OCI-LY1 (cell line): ENCODE results near the gene ZBBX.

Experiments
- H2AFZ ChIP-seq: fragments of 200-600 bp; sonication (generic), shearing (Covaris generic); 2 replicates; pipeline ENCODE4 v1.6.0; 2014; ENCODE audit warnings: antibody characterized with exemption, mild to moderate bottlenecking, low read length
- H3F3A ChIP-seq: fragments of 200-600 bp; sonication (generic), shearing (Covaris generic); 2 replicates; pipeline ENCODE4 v1.6.0; 2014; ENCODE audit warnings: mild to moderate bottlenecking, antibody characterized with exemption, low read length, moderate library complexity; ENCODE audit not compliant: insufficient read depth
- H3K27ac ChIP-seq: fragments of 200-600 bp; sonication (generic); 2 replicates; pipeline ENCODE4 v1.5.1; 2014; ENCODE audit warnings: low read length, mixed run types, mild to moderate bottlenecking, low read depth; ENCODE audit not compliant: poor library complexity, severe bottlenecking
- H3K27me3 ChIP-seq: fragments of 200-600 bp; sonication (generic); 2 replicates; pipeline ENCODE4 v1.6.0; 2014; ENCODE audit warnings: antibody characterized with exemption, mild to moderate bottlenecking, low read length, moderate library complexity; ENCODE audit not compliant: insufficient read depth
- H3K36me3 ChIP-seq: fragments of 200-600 bp; sonication (generic); 2 replicates; pipeline ENCODE4 v1.6.1; 2014; ENCODE audit warnings: mild to moderate bottlenecking, antibody characterized with exemption, low read length, moderate library complexity, mixed read lengths; ENCODE audit not compliant: insufficient read depth
- H3K4me1 ChIP-seq: fragments of 200-600 bp; sonication (generic); 2 replicates; pipeline ENCODE4 v1.5.1; 2014; ENCODE audit warnings: mild to moderate bottlenecking, low read length, moderate library complexity; ENCODE audit not compliant: insufficient read depth, severe bottlenecking
- H3K4me2 ChIP-seq: fragments of 200-600 bp; sonication (generic), shearing (Covaris generic); 2 replicates; pipeline ENCODE4 v1.6.1; 2014; ENCODE audit warnings: low read length
- H3K4me3 ChIP-seq: fragments of 200-600 bp; sonication (generic); 2 replicates; pipeline ENCODE4 v1.5.1; 2014; ENCODE audit warnings: low read length, low read depth, mild to moderate bottlenecking, mixed read lengths; ENCODE audit not compliant: poor library complexity, severe bottlenecking
- H3K79me2 ChIP-seq: fragments of 200-600 bp; shearing (Covaris generic); 2 replicates; pipeline ENCODE4 v1.6.1; 2016; ENCODE audit warnings: mixed run types, low read length, mixed read lengths; ENCODE audit not compliant: insufficient read depth
- H3K9ac ChIP-seq: fragments of 200-600 bp; sonication (generic), shearing (Covaris generic); 2 replicates; pipeline ENCODE4 v1.6.1; 2014; ENCODE audit warnings: mild to moderate bottlenecking, low read length, mixed read lengths
- H3K9me2 ChIP-seq: fragments of 200-600 bp; sonication (generic), shearing (Covaris generic); 2 replicates; pipeline ENCODE4 v1.6.1; 2014; ENCODE audit warnings: low read depth, mild to moderate bottlenecking, low read length, mixed read lengths
- H3K9me3 ChIP-seq: fragments of 200-600 bp; shearing (Covaris generic); 2 replicates; pipeline ENCODE4 v1.6.1; 2014; ENCODE audit warnings: low read length, mixed read lengths
- H4K20me1 ChIP-seq: fragments of 200-600 bp; sonication (generic), shearing (Covaris generic); 2 replicates; pipeline ENCODE4 v1.6.0; 2016; ENCODE audit warnings: mild to moderate bottlenecking, low read length; ENCODE audit not compliant: insufficient read depth
- EZH2 ChIP-seq: fragments of 200-600 bp; sonication (generic), shearing (Covaris generic); IDR thresholded peaks from 2 replicates; pipeline ENCODE4 v1.8.0; 2017; ENCODE audit warnings: borderline replicate concordance, mixed run types, mild to moderate bottlenecking, antibody characterized with exemption, low read length, moderate library complexity, mixed read lengths
- TF ChIP-seq, protein P1 (sequence below): fragments of 200-600 bp; sonication (generic), shearing (Covaris generic); IDR thresholded peaks from 2 replicates; pipeline ENCODE4 v1.5.1; 2017; ENCODE audit warnings: mild to moderate bottlenecking, antibody characterized with exemption, low read length, moderate library complexity, mixed read lengths

The ZBBX gene

DNA sequence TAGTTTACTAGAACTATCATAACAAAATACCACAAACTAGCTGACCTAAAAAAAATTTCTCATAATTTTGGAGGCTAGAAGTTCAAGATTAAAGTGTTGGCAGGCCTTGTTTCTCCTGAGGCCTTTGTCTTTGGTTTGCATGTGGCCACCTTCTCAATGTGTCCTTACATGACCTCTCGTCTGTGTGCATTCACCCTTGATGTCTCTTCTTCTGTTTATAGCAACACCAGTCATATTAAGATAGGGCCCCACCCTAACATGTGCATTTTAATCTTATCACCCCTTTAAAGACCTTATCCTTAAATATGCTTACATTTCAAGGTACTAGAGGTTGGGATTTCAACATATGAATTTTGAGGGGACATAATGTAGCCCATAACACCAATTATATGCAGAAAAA lies 177.0 kb downstream of the ZBBX start:
- H2AFZ ChIP-seq, result no peak overlapping the region
- no peaks in the 10 kb centered on the region for H3K36me3 ChIP-seq
- no peaks in the 10 kb centered on the region for H3F3A ChIP-seq
- no peak overlapping the region for H3K4me2 ChIP-seq
- no peaks in the 10 kb centered on the region for H3K9me2 ChIP-seq
- no peaks in the 10 kb centered on the region for H3K79me2 ChIP-seq
- H3K9ac ChIP-seq, result no peak overlapping the region
- TF ChIP-seq, protein P1, sequence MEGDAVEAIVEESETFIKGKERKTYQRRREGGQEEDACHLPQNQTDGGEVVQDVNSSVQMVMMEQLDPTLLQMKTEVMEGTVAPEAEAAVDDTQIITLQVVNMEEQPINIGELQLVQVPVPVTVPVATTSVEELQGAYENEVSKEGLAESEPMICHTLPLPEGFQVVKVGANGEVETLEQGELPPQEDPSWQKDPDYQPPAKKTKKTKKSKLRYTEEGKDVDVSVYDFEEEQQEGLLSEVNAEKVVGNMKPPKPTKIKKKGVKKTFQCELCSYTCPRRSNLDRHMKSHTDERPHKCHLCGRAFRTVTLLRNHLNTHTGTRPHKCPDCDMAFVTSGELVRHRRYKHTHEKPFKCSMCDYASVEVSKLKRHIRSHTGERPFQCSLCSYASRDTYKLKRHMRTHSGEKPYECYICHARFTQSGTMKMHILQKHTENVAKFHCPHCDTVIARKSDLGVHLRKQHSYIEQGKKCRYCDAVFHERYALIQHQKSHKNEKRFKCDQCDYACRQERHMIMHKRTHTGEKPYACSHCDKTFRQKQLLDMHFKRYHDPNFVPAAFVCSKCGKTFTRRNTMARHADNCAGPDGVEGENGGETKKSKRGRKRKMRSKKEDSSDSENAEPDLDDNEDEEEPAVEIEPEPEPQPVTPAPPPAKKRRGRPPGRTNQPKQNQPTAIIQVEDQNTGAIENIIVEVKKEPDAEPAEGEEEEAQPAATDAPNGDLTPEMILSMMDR, result no peak
- TF ChIP-seq EZH2, result no peak
- H3K4me3 ChIP-seq, result no peak overlapping the region
- no peaks in the 10 kb centered on the region for H4K20me1 ChIP-seq
- H3K27ac ChIP-seq, result no peak overlapping the region
- no peaks in the 10 kb centered on the region for H3K9me3 ChIP-seq
- no peaks in the 10 kb centered on the region for H3K27me3 ChIP-seq
- H3K4me1 ChIP-seq, result no peaks in the 10 kb centered on the region

DNA sequence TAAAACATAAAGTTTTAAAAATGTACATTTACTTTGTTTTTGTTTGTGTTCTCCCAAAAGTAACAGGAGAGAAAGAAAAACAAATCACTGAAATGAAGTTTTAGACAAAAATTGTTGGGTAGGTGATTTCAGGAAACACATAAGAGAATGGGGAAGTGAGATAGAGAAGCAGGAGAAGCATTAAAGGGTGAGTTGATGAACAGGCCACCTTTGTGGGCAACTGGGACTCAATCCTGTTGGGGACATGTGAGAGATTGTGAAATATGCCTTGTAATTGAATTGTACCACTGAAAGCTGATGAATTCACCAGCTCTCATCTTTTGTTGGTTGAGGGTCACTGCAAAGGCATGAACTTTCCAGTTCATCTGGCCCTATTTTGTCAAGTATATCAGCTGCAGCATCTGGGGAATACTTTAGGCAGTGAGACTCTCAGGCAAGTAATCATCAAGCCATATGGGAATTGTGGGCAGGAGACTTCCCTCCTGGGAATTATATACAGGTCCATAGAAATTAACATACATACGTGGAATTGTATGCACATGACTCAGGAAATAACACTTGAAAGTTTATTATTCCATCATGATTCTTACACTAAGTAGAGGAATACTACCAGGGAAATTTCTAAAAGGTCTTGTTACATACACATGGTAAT lies 181.0 kb downstream of the ZBBX start:
- Histone ChIP-seq H3K27me3 (no peaks in the 10 kb centered on the region), H3K9ac (no peak overlapping the region), H3K9me3 (no peaks in the 10 kb centered on the region), H3K27ac (no peak overlapping the region), H3K4me3 (no peak overlapping the region), H3K4me1 (no peaks in the 10 kb centered on the region), H3F3A (no peaks in the 10 kb centered on the region), H3K4me2 (no peak overlapping the region), H3K36me3 (no peaks in the 10 kb centered on the region), H3K9me2 (no peaks in the 10 kb centered on the region), H3K79me2 (no peaks in the 10 kb centered on the region), H4K20me1 (no peaks in the 10 kb centered on the region), H2AFZ (no peak overlapping the region)
- TF ChIP-seq, protein P1, result no peak
- TF ChIP-seq EZH2, result no peak
